GM23338 (cell line): ENCODE measurements around the gene LHX4. TPM values are rescaled to one million over a fixed set of nuclear protein-coding genes. Genes with fewer than 3 reads are reported as not detected.

Source experiments
- ATAC-seq: fragments of 200-7000 bp; cut with Tn5 transposase; 3 replicates; pipeline ENCODE4 v1.9.1; 2020
- DNase-seq: peaks from one replicate; pipeline ENCODE4 v3.0.0-alpha.2; 2015; ENCODE audit warnings: low spot score
- H2AFZ ChIP-seq: fragments of 200-600 bp; sonication (generic); 2 replicates; pipeline ENCODE4 v1.8.0; 2016; ENCODE audit warnings: antibody characterized with exemption, mild to moderate bottlenecking, moderate library complexity
- H3F3A ChIP-seq: fragments of 200-600 bp; sonication (generic); replicated peaks from 2 replicates; pipeline ENCODE4 v1.8.0; 2017; ENCODE audit warnings: antibody characterized with exemption, mixed run types, low read depth
- H3K27ac ChIP-seq: fragments of 200-600 bp; sonication (generic); 2 replicates; pipeline ENCODE4 v1.6.1; 2016; ENCODE audit warnings: low read depth
- H3K27me3 ChIP-seq: fragments of 200-600 bp; sonication (generic); 2 replicates; pipeline ENCODE4 v1.8.0; 2016; ENCODE audit warnings: mild to moderate bottlenecking, mixed run types, moderate library complexity; ENCODE audit not compliant: insufficient read depth
- H3K36me3 ChIP-seq: fragments of 200-600 bp; sonication (generic); 2 replicates; pipeline ENCODE4 v1.8.0; 2016; ENCODE audit warnings: mild to moderate bottlenecking; ENCODE audit not compliant: insufficient read depth
- H3K4me1 ChIP-seq: fragments of 200-600 bp; sonication (generic); 2 replicates; pipeline ENCODE4 v1.8.0; 2016; ENCODE audit warnings: mild to moderate bottlenecking, moderate library complexity; ENCODE audit not compliant: insufficient read depth
- H3K4me2 ChIP-seq: fragments of 200-600 bp; sonication (generic); 2 replicates; pipeline ENCODE4 v1.7.1; 2017; ENCODE audit warnings: mixed run types
- H3K4me3 ChIP-seq: fragments of 200-600 bp; sonication (generic); 2 replicates; pipeline ENCODE4 v1.6.1; 2016; ENCODE audit warnings: mixed run types
- H3K79me2 ChIP-seq: fragments of 200-600 bp; sonication (generic); replicated peaks from 2 replicates; pipeline ENCODE4 v1.8.0; 2017; ENCODE audit warnings: mild to moderate bottlenecking; ENCODE audit not compliant: insufficient read depth
- H3K9me2 ChIP-seq: fragments of 200-600 bp; sonication (generic); 2 replicates; pipeline ENCODE4 v1.8.0; 2017; ENCODE audit not compliant: insufficient read depth
- H4K20me1 ChIP-seq: fragments of 200-600 bp; sonication (generic); replicated peaks from 2 replicates; pipeline ENCODE4 v1.8.0; 2017; ENCODE audit warnings: mild to moderate bottlenecking; ENCODE audit not compliant: insufficient read depth
- H3K27ac Mint-ChIP-seq: 2 replicates; pipeline ENCODE4 v1.8.0; 2020; ENCODE audit warnings: inconsistent platforms, mild to moderate bottlenecking, moderate library complexity, mixed read lengths
- H3K27me3 Mint-ChIP-seq: 3 replicates; pipeline ENCODE4 v1.8.0; 2022; ENCODE audit warnings: low read depth, mild to moderate bottlenecking, moderate library complexity, mixed read lengths, inconsistent platforms; ENCODE audit not compliant: insufficient read depth, poor library complexity
- H3K36me3 Mint-ChIP-seq: 3 replicates; pipeline ENCODE4 v1.8.0; 2021; ENCODE audit warnings: low read depth, mild to moderate bottlenecking, inconsistent platforms, moderate library complexity, mixed read lengths
- H3K4me1 Mint-ChIP-seq: 3 replicates; pipeline ENCODE4 v1.8.0; 2020; ENCODE audit warnings: mild to moderate bottlenecking, inconsistent platforms, mixed read lengths
- H3K4me3 Mint-ChIP-seq: 3 replicates; pipeline ENCODE4 v1.8.0; 2021; ENCODE audit warnings: moderate library complexity, mild to moderate bottlenecking, inconsistent platforms, mixed read lengths
- H3K9me3 Mint-ChIP-seq: 3 replicates; pipeline ENCODE4 v1.8.0; 2020; ENCODE audit warnings: moderate library complexity, mild to moderate bottlenecking, inconsistent platforms, mixed read lengths
- CREB1 ChIP-seq: fragments of 250-450 bp; sonication (Bioruptor Pico); IDR thresholded peaks from 2 replicates; pipeline ENCODE4 v1.5.0; 2020; ENCODE audit warnings: low read depth, mild to moderate bottlenecking, moderate library complexity
- CTCF ChIP-seq, 2 experiments: fragments of 200-600 bp in 1 of 2; sonication (generic) in 1 of 2; conservative IDR thresholded peaks; 2 replicates each; pipeline versions ENCODE4 v1.5.1 to v1.6.1; 2016 to 2017; ENCODE audit warnings: antibody characterized with exemption in 2 of 2, low read depth in 2 of 2, mild to moderate bottlenecking in 2 of 2, moderate library complexity in 1 of 2
- ETS1 ChIP-seq: IDR thresholded peaks from 2 replicates; pipeline ENCODE4 v1.6.1; 2016; ENCODE audit warnings: antibody characterized with exemption
- EZH2 ChIP-seq: fragments of 200-600 bp; sonication (generic); IDR thresholded peaks from one replicate; pipeline ENCODE4 v1.8.0; 2017; ENCODE audit warnings: antibody characterized with exemption, mild to moderate bottlenecking, low read depth; ENCODE audit not compliant: unreplicated experiment
- NANOG ChIP-seq: IDR thresholded peaks from 2 replicates; pipeline ENCODE4 v1.6.1; 2016; ENCODE audit warnings: antibody characterized with exemption, borderline replicate concordance
- POLR2AphosphoS5 ChIP-seq: IDR thresholded peaks from 2 replicates; pipeline ENCODE4 v1.6.1; 2016; ENCODE audit warnings: antibody characterized with exemption, low read depth
- REST ChIP-seq: IDR thresholded peaks from one replicate; pipeline ENCODE4 v1.6.1; 2018; ENCODE audit warnings: antibody characterized with exemption; ENCODE audit not compliant: unreplicated experiment
- STAT1 ChIP-seq: IDR thresholded peaks from one replicate; pipeline ENCODE4 v1.6.1; 2016; ENCODE audit warnings: antibody characterized with exemption; ENCODE audit not compliant: unreplicated experiment
- ZNF114 ChIP-seq: fragments of 250-450 bp; sonication (Bioruptor Pico); IDR thresholded peaks from 2 replicates; pipeline ENCODE4 v1.5.0; 2020; ENCODE audit warnings: mild to moderate bottlenecking, moderate library complexity
- ZNF331 ChIP-seq: fragments of 250-450 bp; sonication (Bioruptor Pico); IDR thresholded peaks from 2 replicates; pipeline ENCODE4 v1.5.0; 2020; ENCODE audit warnings: low read depth, mild to moderate bottlenecking, moderate library complexity
- ZNF462 ChIP-seq: fragments of 250-450 bp; sonication (Bioruptor Pico); IDR thresholded peaks from 2 replicates; pipeline ENCODE4 v1.5.0; 2020; ENCODE audit warnings: mild to moderate bottlenecking, moderate library complexity
- polyA plus RNA-seq: library from polyadenylated mRNA; unstranded; fragments of >200 nt; fragmentation: Nextera tagmentation; extraction: Ambion mirVana; gene quantifications from 2 replicates; pipeline ENCODE4 v1.2.1, GENCODE V29; 2016
- total RNA-seq: library from RNA; depleted of rRNA; stranded (reverse); fragments of >200 nt; shearing (Covaris generic); gene quantifications from 2 replicates; pipeline ENCODE4 v1.2.3, GENCODE V29; 2014

LHX4 gene
- total and polyA plus RNA-seq, 2 experiments from 2014 or later: 1.4 to 2.5 TPM

GRCh38 chr1:180183426-180183825 lies 46.6 kb upstream of the LHX4 start:
- H3K27me3 Mint-ChIP-seq: peaks cover 8% of the 10 kb centered on the region

More at GRCh38 chr1:180183426-180183825, 46.6 kb upstream of the LHX4 start:
- Histone ChIP-seq H3K27me3 (no peaks in the 10 kb centered on the region), H4K20me1 (no peaks in the 10 kb centered on the region; the same call in 1 of the 2 replicates), H3K9me2 (no peaks in the 10 kb centered on the region), H3F3A (peaks cover 2% of the 10 kb centered on the region; the same call in 1 of the 2 replicates), H3K79me2 (no peaks in the 10 kb centered on the region), H2AFZ (no peak overlapping the region), H3K4me2 (no peak overlapping the region), H3K4me3 (no peak overlapping the region), H3K36me3 (no peaks in the 10 kb centered on the region), H3K4me1 (no peaks in the 10 kb centered on the region), H3K27ac (no peak overlapping the region)
- no peak for ATAC-seq
- peaks cover 5% of the 10 kb centered on the region for H3K4me1 Mint-ChIP-seq
- H3K27ac Mint-ChIP-seq: no peak overlapping the region; the same call in 1 of the 2 replicates
- TF ChIP-seq REST: no peak
- no peak for TF ChIP-seq ZNF114 (CRISPR knock-in tag)
- TF ChIP-seq POLR2AphosphoS5: no peak
- no peak for TF ChIP-seq STAT1
- no peak for TF ChIP-seq ETS1
- TF ChIP-seq ZNF462 (CRISPR knock-in tag): no peak
- TF ChIP-seq ZNF331 (CRISPR knock-in tag): no peak
- no peak for TF ChIP-seq CREB1
- TF ChIP-seq NANOG: no peak
- no peak for TF ChIP-seq CTCF (conservative IDR thresholded peaks at IDR 0.05; ENCODE audit: low read depth in 2 of 2)
- no peak for TF ChIP-seq EZH2
- no peak overlapping the region; the same call in 2 of the 3 replicates for H3K4me3 Mint-ChIP-seq
- H3K9me3 Mint-ChIP-seq: no peaks in the 10 kb centered on the region
- peaks cover 3% of the 10 kb centered on the region; the same call in 2 of the 3 replicates for H3K36me3 Mint-ChIP-seq
- no peak for DNase-seq
